Breast epithelium (tissue), 4 donors: ENCODE measurements around the gene ZNF773. TPM values are rescaled to one million over a fixed set of nuclear protein-coding genes. Genes with fewer than 3 reads are reported as not detected.

Experiments used
- DNase-seq, 2 donors: peaks; one replicate each; pipeline ENCODE4 v3.0.0-alpha.2; 2019; ENCODE audit warnings: low spot score in 2 of 2
- H3K27ac ChIP-seq, 2 donors: fragments of 200-600 bp; sonication (generic) in 1 of 2; one replicate each; pipeline ENCODE4 v1.5.1; 2016 to 2019; ENCODE audit warnings: mild to moderate bottlenecking in 1 of 2
- H3K27me3 ChIP-seq, 2 donors: fragments of 200-600 bp; sonication (generic) in 1 of 2; one replicate each; pipeline versions ENCODE4 v1.5.1 to v1.6.0; 2017 to 2019; ENCODE audit warnings: control low read depth in 1 of 2, mild to moderate bottlenecking in 1 of 2
- H3K36me3 ChIP-seq: fragments of 200-600 bp; one replicate; pipeline ENCODE4 v1.5.1; 2019
- H3K4me1 ChIP-seq, 2 donors: fragments of 200-600 bp; sonication (generic); one replicate each; pipeline ENCODE4 v1.5.1; 2016 to 2019; ENCODE audit warnings: control low read depth in 1 of 2
- H3K4me3 ChIP-seq, 3 donors: fragments of 200-600 bp; sonication (generic); 1 replicate in 2 of 3; 2 replicates in 1 of 3; pipeline ENCODE4 v1.5.1; 2016 to 2019; ENCODE audit warnings: mild to moderate bottlenecking in 3 of 3, moderate library complexity in 2 of 3
- H3K9me3 ChIP-seq, 2 donors: fragments of 200-600 bp; sonication (generic) in 1 of 2; one replicate each; pipeline ENCODE4 v1.5.1; 2016 to 2019; ENCODE audit warnings: control low read depth in 1 of 2
- CTCF ChIP-seq, 3 donors: fragments of 450-650 bp; IDR thresholded peaks; one replicate each; pipeline ENCODE4 v1.5.1; 2016 to 2017; ENCODE audit warnings: antibody characterized with exemption in 3 of 3, mild to moderate bottlenecking in 3 of 3, moderate library complexity in 3 of 3
- POLR2A ChIP-seq: fragments of 450-650 bp; IDR thresholded peaks from one replicate; pipeline ENCODE4 v1.6.1; 2016; ENCODE audit warnings: antibody characterized with exemption, mild to moderate bottlenecking, moderate library complexity
- POLR2AphosphoS5 ChIP-seq, 3 donors: sonication (generic); formaldehyde crosslinking; IDR thresholded peaks; one replicate each; pipeline ENCODE4 v1.6.1; 2017; ENCODE audit warnings: antibody characterized with exemption in 3 of 3
- intact Hi-C: fragments of 100-400 bp; cut with DNase I; formaldehyde crosslinking; loops from one replicate; pipeline ENCODE4 v1.15.1; 2023; ENCODE audit warnings: low total_unique reads
- total RNA-seq, 3 donors: library from RNA; depleted of rRNA; stranded (reverse); fragments of >200 nt; gene quantifications; one replicate each; pipeline ENCODE4 v1.1.0, GENCODE V29; 2016

Gene ZNF773
- total RNA-seq, 3 donors from 2014 or later: 9.3 to 26.2 (median 12.8) TPM

DNA sequence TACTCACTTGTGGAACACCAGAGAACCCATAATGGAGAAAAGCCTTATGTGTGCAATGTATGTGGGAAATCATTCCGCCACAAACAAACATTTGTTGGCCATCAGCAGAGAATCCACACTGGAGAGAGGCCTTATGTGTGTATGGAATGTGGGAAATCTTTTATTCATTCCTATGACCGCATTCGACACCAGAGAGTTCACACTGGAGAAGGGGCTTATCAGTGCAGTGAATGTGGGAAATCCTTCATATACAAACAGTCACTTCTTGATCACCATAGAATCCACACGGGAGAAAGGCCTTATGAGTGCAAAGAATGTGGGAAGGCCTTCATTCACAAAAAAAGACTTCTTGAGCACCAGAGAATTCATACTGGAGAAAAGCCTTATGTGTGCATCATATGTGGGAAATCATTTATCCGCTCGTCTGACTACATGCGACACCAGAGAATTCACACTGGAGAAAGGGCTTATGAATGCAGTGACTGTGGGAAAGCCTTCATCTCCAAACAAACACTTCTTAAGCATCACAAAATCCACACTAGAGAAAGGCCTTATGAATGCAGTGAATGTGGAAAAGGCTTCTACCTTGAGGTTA is 38.3 kb downstream of the ZNF773 start:
- H3K27me3 ChIP-seq: no peaks in the 10 kb centered on the region
- intact Hi-C loops: no loop called here
- TF ChIP-seq POLR2A: no peak
- TF ChIP-seq POLR2AphosphoS5 (IDR thresholded peaks at IDR 0.05): no peak
- no peak for TF ChIP-seq CTCF (IDR thresholded peaks at IDR 0.05)

GRCh38 chr19:57546513-57546912 is 46.8 kb downstream of the ZNF773 start:
- DNase-seq: no peak
- intact Hi-C loops: no loop called here
- Histone ChIP-seq H3K4me1 (no peaks in the 10 kb centered on the region), H3K27ac (no peak overlapping the region), H3K9me3 (peaks cover 95 to 100% of the 10 kb centered on the region in 2 donors), H3K36me3 (peaks cover 64% of the 10 kb centered on the region), H3K27me3 (no peaks in the 10 kb centered on the region), H3K4me3 (peak overlapping the region in 1 of 3 donors; percentile 44)
- TF ChIP-seq CTCF (IDR thresholded peaks at IDR 0.05) (no peak), POLR2AphosphoS5 (IDR thresholded peaks at IDR 0.05) (no peak), POLR2A (no peak)

More for the DNA sequence above, 38.3 kb downstream of the ZNF773 start:
- no peak overlapping the region for H3K27ac ChIP-seq
- H3K36me3 ChIP-seq: peaks cover 50% of the 10 kb centered on the region
- peaks cover 96 to 100% of the 10 kb centered on the region in 2 donors for H3K9me3 ChIP-seq
- H3K4me1 ChIP-seq: no peaks in the 10 kb centered on the region
- no peak for DNase-seq
- peak overlapping the region in 1 of 3 donors; percentile 36 for H3K4me3 ChIP-seq

DNA sequence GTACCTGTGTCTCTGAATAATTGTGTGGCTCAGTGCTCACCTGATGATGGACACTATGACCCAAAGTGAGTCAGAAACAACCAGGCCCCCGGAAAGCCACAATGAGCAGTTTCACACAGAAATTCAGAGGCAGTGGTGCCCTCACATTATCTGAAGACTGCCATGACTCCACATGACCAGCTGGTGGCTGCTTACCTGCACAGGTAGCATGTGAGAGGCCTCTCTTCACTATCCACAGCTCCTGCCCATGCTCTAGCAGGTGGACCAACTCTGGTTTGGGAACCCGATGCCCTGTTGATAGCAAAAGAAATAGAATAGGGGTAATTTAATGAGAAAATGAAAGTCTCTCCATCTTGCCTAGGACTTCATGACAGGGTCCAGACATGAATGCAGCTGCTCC is 52.7 kb downstream of the ZNF773 start:
- H3K9me3 ChIP-seq: peaks cover 91 to 96% of the 10 kb centered on the region in 2 donors
- intact Hi-C loops: no loop called here
- peak overlapping the region in 1 of 3 donors; percentile 1 for H3K4me3 ChIP-seq
- no peaks in the 10 kb centered on the region for H3K27me3 ChIP-seq
- no peak for TF ChIP-seq CTCF (IDR thresholded peaks at IDR 0.05)
- TF ChIP-seq POLR2A: no peak
- no peak for TF ChIP-seq POLR2AphosphoS5 (IDR thresholded peaks at IDR 0.05)
- H3K4me1 ChIP-seq: no peaks in the 10 kb centered on the region
- no peak for DNase-seq
- H3K27ac ChIP-seq: no peak overlapping the region
- H3K36me3 ChIP-seq: peaks cover 47% of the 10 kb centered on the region

DNA sequence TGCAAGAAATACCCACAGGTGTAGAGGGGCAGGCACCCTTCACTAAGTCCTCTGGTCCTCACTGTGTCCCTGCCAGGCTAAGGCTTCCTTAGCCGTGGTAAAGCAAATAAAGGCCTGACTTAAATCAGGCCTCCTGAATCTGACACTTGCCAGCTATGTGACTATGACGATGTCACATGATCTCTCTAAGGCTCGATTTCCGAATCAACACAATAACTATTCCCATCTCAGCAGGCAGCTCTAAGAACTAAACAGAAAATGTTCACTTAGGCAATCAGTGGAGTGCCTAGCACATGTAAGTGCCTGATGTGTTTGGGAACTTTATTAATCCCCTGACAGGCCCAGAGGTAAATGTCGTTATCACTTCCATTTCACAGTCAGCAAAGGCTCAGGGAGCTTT is 57.9 kb downstream of the ZNF773 start:
- no peak for DNase-seq
- Histone ChIP-seq H3K27me3 (no peaks in the 10 kb centered on the region), H3K9me3 (peaks cover 39 to 49% of the 10 kb centered on the region in 2 donors), H3K4me3 (no peak overlapping the region), H3K27ac (no peak overlapping the region), H3K36me3 (peaks cover 17% of the 10 kb centered on the region), H3K4me1 (peaks cover 0 to 9% of the 10 kb centered on the region in 2 donors)
- intact Hi-C loops: no loop called here
- no peak for TF ChIP-seq CTCF (IDR thresholded peaks at IDR 0.05)
- no peak for TF ChIP-seq POLR2AphosphoS5 (IDR thresholded peaks at IDR 0.05)
- TF ChIP-seq POLR2A: no peak

Other genes starting within 250 kb of the ZNF773 start
- gene ZNF460, start 219.5 kb upstream of the ZNF773 start, total RNA-seq: 100 to 1,000 TPM in 1 of 3 donors, 10 to 100 TPM in 2; 70.2 to 123 (median 88.5) TPM
- 10 to 100 TPM in 1 of 3 donors, 1 to 10 TPM in 2; 6.7 to 14.8 (median 8.5) TPM for gene ZNF543, start 179.5 kb upstream of the ZNF773 start, total RNA-seq
- gene ZNF304, start 148.7 kb upstream of the ZNF773 start, total RNA-seq: 10 to 100 TPM in 1 of 3 donors, 1 to 10 TPM in 2; 7.5 to 13.6 (median 8.2) TPM
- gene TRAPPC2B, start 136.4 kb upstream of the ZNF773 start, total RNA-seq: 10 to 100 TPM; 16.7 to 23.2 (median 20.2) TPM
- gene ZNF547, start 136.4 kb upstream of the ZNF773 start, total RNA-seq: 1 to 10 TPM; 1.6 to 3.8 (median 2.4) TPM
- gene ZNF548, start 110.1 kb upstream of the ZNF773 start, total RNA-seq: 10 to 100 TPM; 23.6 to 34.5 (median 31.8) TPM
- 10 to 100 TPM; 10.5 to 22.0 (median 11.2) TPM for gene ZNF17, start 88.8 kb upstream of the ZNF773 start, total RNA-seq
- gene ZNF749, start 64.6 kb upstream of the ZNF773 start, total RNA-seq: 10 to 100 TPM in 1 of 3 donors, 1 to 10 TPM in 2; 3.4 to 11.1 (median 8.5) TPM
- 1 to 10 TPM in 2 of 3 donors, under 1 TPM in 1; 0.96 to 2.5 (median 2.0) TPM for gene VN1R1, start 42.8 kb upstream of the ZNF773 start, total RNA-seq
- gene ZNF772, start 22.4 kb upstream of the ZNF773 start, total RNA-seq: 10 to 100 TPM in 2 of 3 donors, 1 to 10 TPM in 1; 8.5 to 26.9 (median 19.7) TPM
- 10 to 100 TPM; 10.2 to 13.0 (median 12.5) TPM for gene ZNF419, start 12.2 kb upstream of the ZNF773 start, total RNA-seq
- gene ZNF549, start 27.4 kb downstream of the ZNF773 start, total RNA-seq: 10 to 100 TPM in 1 of 3 donors, 1 to 10 TPM in 2; 3.7 to 11.6 (median 7.9) TPM
- gene ZNF550, start 59.9 kb downstream of the ZNF773 start, total RNA-seq: 10 to 100 TPM in 2 of 3 donors, 1 to 10 TPM in 1; 5.4 to 15.5 (median 15.1) TPM
- 1 to 10 TPM; 2.7 to 6.4 (median 6.2) TPM for gene ZNF416, start 79.0 kb downstream of the ZNF773 start, total RNA-seq
- 1 to 10 TPM; 2.2 to 8.9 (median 6.9) TPM for gene ZIK1, start 84.2 kb downstream of the ZNF773 start, total RNA-seq
- 1 to 10 TPM; 2.9 to 6.9 (median 5.3) TPM for gene ZNF530, start 99.9 kb downstream of the ZNF773 start, total RNA-seq
- gene ZNF134, start 114.3 kb downstream of the ZNF773 start, total RNA-seq: 10 to 100 TPM; 18.2 to 31.6 (median 18.4) TPM
- 10 to 100 TPM in 2 of 3 donors, 1 to 10 TPM in 1; 8.2 to 23.1 (median 16.4) TPM for gene ZNF211, start 133.2 kb downstream of the ZNF773 start, total RNA-seq
- gene ZSCAN4, start 169.0 kb downstream of the ZNF773 start, total RNA-seq: not detected
- 10 to 100 TPM in 2 of 3 donors, 1 to 10 TPM in 1; 7.4 to 28.0 (median 19.3) TPM for gene ZNF551, start 182.0 kb downstream of the ZNF773 start, total RNA-seq
- gene ZNF154, start 209.3 kb downstream of the ZNF773 start, total RNA-seq: 1 to 10 TPM in 2 of 3 donors, under 1 TPM in 1; 0.96 to 7.8 (median 6.2) TPM
- gene ZNF671, start 227.7 kb downstream of the ZNF773 start, total RNA-seq: 10 to 100 TPM in 1 of 3 donors, 1 to 10 TPM in 2; 4.0 to 13.5 (median 7.9) TPM
- 10 to 100 TPM in 2 of 3 donors, 1 to 10 TPM in 1; 8.5 to 31.8 (median 21.0) TPM for gene ZNF776, start 246.9 kb downstream of the ZNF773 start, total RNA-seq